Medulla oblongata (tissue), 1 donor: ENCODE results near the gene NUP160.
"Not testable (repeated sequence)": the region's sequence is repeated elsewhere in the genome, so short reads cannot be mapped to it uniquely, and the experiment has no call there.

Experiments
- DNase-seq: peaks from one replicate; pipeline ENCODE4 v3.0.0-alpha.2; 2015; ENCODE audit errors: extremely low spot score

NUP160 gene

GRCh38 chr11:47788181-47788580, 60.0 kb downstream of the NUP160 start:
- DNase-seq: no peak

DNA sequence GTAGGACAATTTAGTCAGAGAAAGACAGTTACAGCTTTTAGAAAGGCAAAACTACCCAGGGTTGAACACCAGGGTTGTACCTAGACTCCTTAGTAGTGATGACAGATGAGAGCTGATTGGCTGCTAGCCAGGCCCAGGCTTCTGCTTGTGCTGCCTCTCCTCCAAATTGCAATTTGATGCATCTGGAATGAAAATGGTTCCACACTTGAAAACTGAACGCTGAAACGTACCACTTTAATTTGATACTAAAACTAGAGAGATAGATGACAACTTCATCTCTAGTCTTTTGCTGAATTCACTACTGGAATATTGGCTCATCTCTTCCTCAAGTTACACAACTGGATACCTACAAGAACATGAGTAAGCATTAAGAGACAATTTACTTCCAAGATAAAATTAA, 61.8 kb downstream of the NUP160 start:
- no peak for DNase-seq

DNA sequence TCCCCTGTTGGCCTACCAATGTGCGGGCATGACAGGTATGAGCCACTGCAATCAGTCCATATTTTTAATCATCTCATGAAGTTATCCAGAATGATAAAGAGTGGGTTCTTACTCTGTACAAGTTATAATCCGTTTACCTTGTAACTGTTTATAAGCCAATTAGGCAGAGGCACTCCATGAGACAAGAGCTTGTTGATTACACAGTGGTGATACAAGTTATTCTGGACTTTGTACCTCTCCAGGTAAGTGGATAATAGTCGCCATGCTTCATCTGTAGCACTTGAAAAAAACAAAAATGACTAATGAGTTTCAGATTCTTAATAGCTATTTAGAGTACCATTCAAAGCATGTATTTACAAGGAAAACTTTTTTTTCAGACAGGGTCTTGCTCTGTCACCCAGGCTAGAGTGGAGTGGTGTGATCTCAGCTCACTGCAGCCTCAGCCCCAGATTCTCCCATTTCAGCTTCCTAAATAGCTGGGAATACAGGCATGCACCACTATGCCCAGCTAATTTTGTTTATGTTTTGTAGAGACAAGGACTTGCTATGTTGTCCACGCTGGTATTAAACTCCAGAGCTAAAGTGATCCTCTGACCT, 63.3 kb downstream of the NUP160 start:
- DNase-seq: no peak

DNA sequence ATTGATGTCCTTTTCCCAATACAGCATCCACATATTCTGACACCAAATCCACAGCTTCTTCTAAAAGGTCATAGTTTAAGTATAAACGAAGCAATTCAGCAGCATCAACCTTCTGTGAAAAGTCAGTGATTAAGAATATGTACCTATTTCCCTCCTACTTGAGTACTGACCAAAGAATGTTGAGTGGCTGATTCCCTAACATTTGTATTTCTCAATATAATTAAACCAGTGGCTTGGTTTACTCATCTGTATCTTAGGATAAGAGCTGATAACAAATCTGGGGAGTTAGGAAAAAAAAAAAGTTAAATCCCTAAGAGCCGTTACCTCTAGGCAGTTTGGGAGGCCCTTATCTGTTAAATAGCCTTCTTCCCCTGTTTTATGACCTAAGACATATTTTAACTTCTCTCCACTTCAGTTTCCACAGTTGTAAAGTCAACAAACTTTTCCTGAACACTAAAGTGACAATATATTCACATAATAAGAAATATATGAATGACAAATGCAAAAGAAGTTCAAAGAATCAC, 65.0 kb downstream of the NUP160 start:
- DNase-seq: no peak

DNA sequence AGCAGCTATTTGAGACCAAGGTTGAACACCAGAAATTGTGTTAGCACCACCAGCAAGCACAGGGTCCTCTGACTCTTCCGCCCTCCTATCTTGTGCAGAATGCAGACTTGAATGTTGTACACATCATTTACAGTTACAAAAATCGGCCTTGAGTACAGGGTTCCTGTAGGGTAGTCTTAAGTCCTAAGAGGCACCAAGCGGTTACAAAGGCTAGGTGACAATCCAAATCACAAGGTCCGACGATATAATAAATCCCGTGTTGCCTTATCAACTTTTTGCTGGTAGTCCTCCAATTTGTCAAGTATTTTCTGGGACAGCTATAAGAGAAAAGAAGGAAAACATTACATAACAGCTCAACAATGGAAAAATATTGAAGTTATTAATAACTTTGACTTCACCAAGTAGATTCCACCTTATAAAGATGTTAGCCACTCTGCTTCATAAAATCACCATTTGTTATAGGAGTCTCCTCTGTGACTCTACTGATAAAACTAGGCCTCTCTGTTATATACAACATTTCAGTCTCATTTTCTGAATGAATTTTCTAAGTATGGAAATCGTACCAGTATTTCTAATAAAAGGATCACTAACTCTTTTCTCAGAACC, 69.2 kb downstream of the NUP160 start:
- no peak for DNase-seq

GRCh38 chr11:47775240-47775869, 72.8 kb downstream of the NUP160 start:
- DNase-seq: no peak

- no peak for DNase-seq
Measured at GRCh38 chr11:47773882-47774281, 74.3 kb downstream of the NUP160 start.

DNA sequence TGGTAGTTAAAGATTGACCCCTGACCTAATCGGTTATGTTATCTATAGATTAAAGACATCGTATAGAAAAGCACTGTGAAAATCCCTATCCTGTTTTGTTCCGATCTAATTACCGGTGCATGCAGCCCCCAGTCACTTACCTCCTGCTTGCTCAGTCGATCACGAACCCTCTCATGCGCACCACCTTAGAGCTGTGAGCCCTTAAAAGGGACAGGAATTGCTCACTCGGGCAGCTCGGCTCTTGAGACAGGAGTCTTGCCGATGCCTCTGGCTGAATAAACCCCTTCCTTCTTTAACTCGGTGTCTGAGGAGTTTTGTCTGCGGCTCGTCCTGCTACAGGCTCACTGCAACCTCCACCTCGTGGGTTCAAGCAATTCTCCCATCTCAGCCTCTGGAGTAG, 78.6 kb downstream of the NUP160 start:
- DNase-seq: not testable (repeated sequence)

- peak; percentile 88 for DNase-seq
Measured at GRCh38 chr11:47768101-47768612, 80.0 kb downstream of the NUP160 start.

GRCh38 chr11:47766509-47767227, 81.5 kb downstream of the NUP160 start:
- DNase-seq: peak; percentile 82

DNA sequence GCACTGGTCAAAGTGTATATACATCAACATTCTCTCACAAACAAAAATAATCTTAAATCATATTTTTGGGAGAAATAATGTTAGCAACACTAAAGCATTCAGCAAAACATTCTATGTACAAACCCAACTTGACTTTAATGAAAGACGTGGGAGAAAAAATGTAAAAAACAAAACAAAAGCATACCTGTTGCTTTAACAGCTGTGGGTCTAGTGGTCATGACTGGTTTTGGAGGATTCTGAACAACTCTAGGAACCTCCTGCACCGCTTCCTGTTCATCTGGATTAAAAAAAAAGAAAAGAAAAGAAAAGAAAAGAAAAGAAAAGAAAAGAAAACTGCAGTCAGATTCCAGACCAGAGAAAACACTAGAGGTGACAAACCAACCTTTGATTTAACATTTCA, 83.1 kb downstream of the NUP160 start:
- no peak for DNase-seq

GRCh38 chr11:47759291-47759690, 88.9 kb downstream of the NUP160 start:
- DNase-seq: not testable (repeated sequence)

DNA sequence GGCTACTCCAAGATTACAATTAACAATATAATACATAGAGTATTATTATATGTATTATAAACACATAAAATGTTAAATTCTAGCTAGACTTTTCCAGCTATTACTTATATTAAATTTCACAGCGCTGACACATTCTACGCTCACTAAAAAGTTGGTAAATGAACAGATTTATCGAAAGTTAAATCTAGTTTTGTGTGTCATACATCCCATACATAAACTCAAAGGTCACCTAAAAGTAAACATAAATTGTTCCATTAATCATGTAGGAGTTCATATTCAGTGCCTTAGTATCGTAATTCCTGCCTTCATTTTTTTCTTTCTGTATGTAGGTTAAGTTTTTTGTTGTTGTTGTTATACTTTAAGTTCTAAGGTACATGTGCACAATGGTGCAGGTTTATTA, 91.9 kb downstream of the NUP160 start:
- no peak for DNase-seq

GRCh38 chr11:47750725-47751124, 97.4 kb downstream of the NUP160 start:
- DNase-seq: no peak

GRCh38 chr11:47742494-47742893, 105.7 kb downstream of the NUP160 start:
- DNase-seq: not testable (repeated sequence)

DNA sequence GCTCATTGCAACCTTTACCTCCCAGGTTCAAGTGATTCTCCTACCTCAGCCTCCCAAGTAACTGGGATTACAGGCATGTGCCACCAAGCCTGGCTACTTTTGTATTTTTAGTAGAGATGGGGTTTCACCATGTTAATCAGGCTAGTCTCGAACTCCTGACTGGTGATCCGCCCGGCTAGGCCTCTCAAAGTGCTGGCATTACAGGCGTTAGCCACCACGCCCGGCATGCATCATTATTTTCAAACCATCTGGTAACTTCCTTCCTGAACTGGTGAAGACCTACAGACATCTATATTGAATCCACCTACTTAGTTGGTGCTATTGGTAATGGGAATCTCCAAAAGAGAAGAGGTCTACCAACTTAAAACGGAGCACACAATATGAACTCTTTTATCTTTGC, 110.3 kb downstream of the NUP160 start:
- DNase-seq: not testable (repeated sequence)

DNA sequence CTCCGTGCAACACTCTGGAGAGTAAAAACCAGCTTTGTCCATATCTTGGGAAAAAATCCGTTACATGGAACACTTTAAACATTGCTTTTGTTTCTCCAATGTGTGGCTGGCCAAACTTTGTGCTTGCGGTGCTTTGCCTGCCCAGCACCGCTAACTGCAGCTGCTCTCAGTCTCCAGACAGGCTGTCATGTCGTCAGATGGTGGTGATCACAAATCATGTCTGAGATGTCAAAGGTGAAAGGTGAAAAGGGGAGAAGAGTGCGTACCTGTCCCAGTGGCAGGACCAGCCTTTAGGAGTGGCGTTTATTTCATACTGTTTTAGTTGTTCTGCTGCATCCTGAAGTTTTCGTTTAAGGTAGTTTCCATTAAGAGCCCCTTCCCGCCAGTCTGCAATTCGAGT, 115.9 kb downstream of the NUP160 start:
- DNase-seq: no peak

- peak; percentile 24 for DNase-seq
Measured at GRCh38 chr11:47731475-47731874, 116.7 kb downstream of the NUP160 start.
